ENCODE measurements around the gene TES. TPM values are rescaled to one million over a fixed set of nuclear protein-coding genes. Genes with fewer than 3 reads are reported as not detected.

The TES gene
- total and polyA plus RNA-seq, 2 of the 13 experiments (the other 11 are each of a cell fraction or from before 2014, with no cell fraction given), result 21.6 to 23.0 TPM

GRCh38 chr7:116173051-116174028 is 37.0 kb upstream of the TES start (continued):
- TF ChIP-seq BHLHE40 (IDR thresholded peaks at IDR 0.05; ENCODE audit: low read length) (peak; percentile 29; the same call in 1 of the 2 replicates), GABPB1 (CRISPR knock-in tag; IDR thresholded peaks at IDR 0.05) (no peak), HHEX (CRISPR knock-in tag; IDR thresholded peaks at IDR 0.05) (peak; percentile 96), ZBTB44 (CRISPR knock-in tag; IDR thresholded peaks at IDR 0.05) (no peak), FOXA3 (CRISPR knock-in tag; IDR thresholded peaks at IDR 0.05) (peak; percentile 95), ZNF503 (CRISPR knock-in tag; IDR thresholded peaks at IDR 0.05) (peak; percentile 83), GATAD2A (CRISPR knock-in tag; IDR thresholded peaks at IDR 0.05) (peak; percentile 86), ZNF746 (CRISPR knock-in tag; IDR thresholded peaks at IDR 0.05) (no peak), ZBTB25 (CRISPR knock-in tag; IDR thresholded peaks at IDR 0.05) (0 out of 2 replicates have a peak, but pooled peaks have one; percentile 25), TBX2 (CRISPR knock-in tag; IDR thresholded peaks at IDR 0.05; ENCODE audit: borderline replicate concordance) (peak; percentile 53; the same call in 1 of the 2 replicates), ZNF446 (CRISPR knock-in tag; IDR thresholded peaks at IDR 0.05) (no peak), FOXP1 (IDR thresholded peaks at IDR 0.05) (no peak), FOXP1 (CRISPR knock-in tag; IDR thresholded peaks at IDR 0.05) (peak; percentile 80), NR2F2 (IDR thresholded peaks at IDR 0.05; ENCODE audit: borderline replicate concordance, low read depth) (peak; percentile 99), BCL6 (CRISPR knock-in tag; IDR thresholded peaks at IDR 0.05) (peak; percentile 84), SMAD1 (CRISPR knock-in tag; IDR thresholded peaks at IDR 0.05; ENCODE audit: borderline replicate concordance, low read depth) (no peak), ZNF891 (CRISPR knock-in tag; IDR thresholded peaks at IDR 0.05) (no peak), ZNF260 (CRISPR knock-in tag; IDR thresholded peaks at IDR 0.05; ENCODE audit: borderline replicate concordance, low read depth) (no peak), GABPA (IDR thresholded peaks at IDR 0.05; ENCODE audit: low read depth, low read length) (no peak), GABPA (CRISPR knock-in tag; IDR thresholded peaks at IDR 0.05; ENCODE audit: low read depth) (no peak), GFI1 (CRISPR knock-in tag; IDR thresholded peaks at IDR 0.05; ENCODE audit: borderline replicate concordance) (peak; percentile 97), TSC22D2 (CRISPR knock-in tag; IDR thresholded peaks at IDR 0.05; ENCODE audit: borderline replicate concordance) (peak; percentile 53; the same call in 1 of the 2 replicates), FOXO1 (CRISPR knock-in tag; IDR thresholded peaks at IDR 0.05) (peak; percentile 42; the same call in 1 of the 2 replicates), KDM1A (CRISPR knock-in tag; IDR thresholded peaks at IDR 0.05) (0 out of 2 replicates have a peak, but pooled peaks have one; percentile 41), RARA (CRISPR knock-in tag; IDR thresholded peaks at IDR 0.05) (peak; percentile 73)
- TF ChIP-seq, protein P1, sequence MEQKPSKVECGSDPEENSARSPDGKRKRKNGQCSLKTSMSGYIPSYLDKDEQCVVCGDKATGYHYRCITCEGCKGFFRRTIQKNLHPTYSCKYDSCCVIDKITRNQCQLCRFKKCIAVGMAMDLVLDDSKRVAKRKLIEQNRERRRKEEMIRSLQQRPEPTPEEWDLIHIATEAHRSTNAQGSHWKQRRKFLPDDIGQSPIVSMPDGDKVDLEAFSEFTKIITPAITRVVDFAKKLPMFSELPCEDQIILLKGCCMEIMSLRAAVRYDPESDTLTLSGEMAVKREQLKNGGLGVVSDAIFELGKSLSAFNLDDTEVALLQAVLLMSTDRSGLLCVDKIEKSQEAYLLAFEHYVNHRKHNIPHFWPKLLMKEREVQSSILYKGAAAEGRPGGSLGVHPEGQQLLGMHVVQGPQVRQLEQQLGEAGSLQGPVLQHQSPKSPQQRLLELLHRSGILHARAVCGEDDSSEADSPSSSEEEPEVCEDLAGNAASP (CRISPR knock-in tag; IDR thresholded peaks at IDR 0.05; ENCODE audit: borderline replicate concordance), result peak; percentile 67; the same call in 1 of the 2 replicates

Data from HepG2 (cell line).